NCI-H774 (cell line): ENCODE data around the gene DFFA.
"Not testable (repeated sequence)": the region's sequence is repeated elsewhere in the genome, so short reads cannot be mapped to it uniquely, and the experiment has no call there.

Experiments used
- DNase-seq: peaks from one replicate; lab custom pipeline; 2025; lab: John Stamatoyannopoulos, UW

Gene DFFA

DNA sequence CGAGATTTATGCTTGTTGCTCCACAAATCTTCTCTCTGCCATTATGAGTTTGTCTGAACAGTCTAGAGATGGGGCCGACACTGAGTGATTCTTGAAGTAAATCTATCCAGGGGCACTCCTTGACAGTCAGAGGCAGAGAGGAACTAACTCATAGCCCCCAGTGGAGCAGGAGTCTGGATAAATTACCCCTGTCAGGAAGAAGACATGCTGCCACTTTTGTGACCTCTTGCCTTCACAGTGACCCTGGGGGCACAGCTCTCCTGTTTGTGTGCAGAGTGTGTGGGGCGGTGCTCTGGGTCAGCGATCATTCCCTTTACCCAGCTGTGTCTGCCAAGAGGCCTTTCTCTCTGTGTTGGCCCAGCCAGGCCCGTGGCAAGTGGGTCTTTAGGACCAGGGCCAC lies 31.9 kb upstream of the DFFA start:
- DNase-seq = no peak

DNA sequence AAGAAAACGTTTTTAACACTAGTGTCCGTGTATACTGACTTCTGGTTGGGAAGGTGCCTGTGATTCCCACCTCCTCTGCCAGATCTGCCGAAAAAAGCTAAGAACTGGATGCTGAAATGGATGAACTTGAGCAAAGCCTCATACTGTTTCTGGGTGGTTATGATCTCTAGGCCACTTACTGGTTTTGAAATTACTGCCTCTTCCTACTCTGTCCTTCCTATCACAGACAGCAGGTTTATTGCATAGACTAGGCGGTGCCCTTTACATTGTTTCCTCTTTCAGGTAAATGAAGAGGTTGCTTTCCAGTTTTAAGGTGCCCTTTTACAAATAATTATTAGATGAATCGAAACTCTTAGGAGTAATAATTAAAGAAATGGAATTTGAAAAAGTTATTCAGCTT lies 29.9 kb upstream of the DFFA start:
- no peak for DNase-seq

DNA sequence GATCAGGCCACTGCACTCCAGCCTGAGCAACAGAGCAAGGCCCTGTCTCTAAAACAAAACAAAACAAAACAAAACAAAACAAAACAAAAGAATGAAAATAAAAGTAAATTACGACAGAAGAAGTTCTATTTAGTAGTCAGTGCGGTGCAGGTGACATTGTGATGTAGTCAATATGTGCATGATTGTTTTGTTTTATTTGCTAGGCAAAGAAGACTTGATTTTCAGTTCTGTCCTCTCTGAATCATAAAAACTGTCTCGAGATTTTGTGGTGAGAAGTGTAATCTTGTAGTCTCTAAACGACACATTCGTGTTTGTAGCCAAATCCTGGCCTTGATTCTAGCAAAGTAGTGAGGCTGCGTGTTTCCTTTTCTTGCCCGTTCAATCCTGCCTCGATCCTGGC lies 25.9 kb upstream of the DFFA start:
- no peak for DNase-seq

DNA sequence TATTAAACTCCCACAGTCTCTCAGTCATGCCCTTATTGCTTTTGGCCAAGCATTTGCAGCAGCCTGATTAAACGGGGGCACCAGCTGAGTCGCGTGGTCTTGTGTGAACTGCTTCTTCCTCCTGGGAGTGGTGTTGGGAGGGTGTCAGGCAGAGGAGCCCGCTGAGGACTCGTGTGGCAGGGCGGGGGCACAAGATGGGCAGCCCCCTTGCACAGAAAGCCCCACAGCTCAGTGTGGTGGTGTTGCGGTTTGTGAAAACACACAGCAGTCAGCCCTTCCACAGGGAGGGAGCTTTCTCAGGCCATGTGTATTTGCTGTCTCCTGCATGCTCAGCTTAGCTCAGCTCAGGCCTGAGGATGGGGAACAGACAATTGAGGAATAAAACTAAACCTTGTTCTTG lies 24.8 kb upstream of the DFFA start:
- DNase-seq = no peak

DNA sequence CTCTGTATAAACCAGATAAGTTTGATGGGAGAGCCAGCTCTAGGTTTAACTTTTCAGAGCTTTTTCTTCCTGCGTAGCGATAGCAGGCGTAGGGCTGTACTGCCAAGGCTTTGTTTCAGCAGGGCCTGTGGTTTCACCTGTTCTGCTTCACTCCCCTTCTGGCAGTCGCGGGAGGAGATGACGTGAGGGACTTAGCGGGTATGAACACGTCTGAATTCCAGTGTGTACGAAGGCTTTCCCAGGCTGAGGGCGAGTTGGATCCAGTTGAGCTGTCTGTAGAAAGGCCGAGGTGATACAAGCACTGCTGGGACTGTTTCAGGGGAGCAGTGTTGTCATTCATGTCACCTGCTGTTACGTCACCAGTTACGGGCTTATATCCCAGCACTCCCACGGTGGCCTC lies 23.6 kb upstream of the DFFA start:
- DNase-seq = no peak

DNA sequence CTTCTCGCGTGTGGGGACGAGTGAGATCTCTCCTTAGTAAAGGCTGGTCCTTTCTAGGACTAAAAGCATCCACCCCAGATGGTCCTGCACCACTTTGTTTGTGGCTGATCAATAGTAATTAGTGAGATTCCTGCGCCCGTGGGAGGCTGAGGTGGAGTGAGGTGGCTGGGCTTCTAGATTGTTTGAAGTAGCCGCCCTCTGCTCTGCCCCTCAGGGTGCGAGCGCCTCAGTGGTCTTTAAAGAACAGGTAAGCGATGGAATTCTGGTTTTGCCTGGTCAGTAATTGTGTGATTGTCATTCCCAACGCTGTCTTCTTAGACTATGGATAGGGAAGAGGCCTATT lies 23.1 kb upstream of the DFFA start:
- no peak for DNase-seq

DNA sequence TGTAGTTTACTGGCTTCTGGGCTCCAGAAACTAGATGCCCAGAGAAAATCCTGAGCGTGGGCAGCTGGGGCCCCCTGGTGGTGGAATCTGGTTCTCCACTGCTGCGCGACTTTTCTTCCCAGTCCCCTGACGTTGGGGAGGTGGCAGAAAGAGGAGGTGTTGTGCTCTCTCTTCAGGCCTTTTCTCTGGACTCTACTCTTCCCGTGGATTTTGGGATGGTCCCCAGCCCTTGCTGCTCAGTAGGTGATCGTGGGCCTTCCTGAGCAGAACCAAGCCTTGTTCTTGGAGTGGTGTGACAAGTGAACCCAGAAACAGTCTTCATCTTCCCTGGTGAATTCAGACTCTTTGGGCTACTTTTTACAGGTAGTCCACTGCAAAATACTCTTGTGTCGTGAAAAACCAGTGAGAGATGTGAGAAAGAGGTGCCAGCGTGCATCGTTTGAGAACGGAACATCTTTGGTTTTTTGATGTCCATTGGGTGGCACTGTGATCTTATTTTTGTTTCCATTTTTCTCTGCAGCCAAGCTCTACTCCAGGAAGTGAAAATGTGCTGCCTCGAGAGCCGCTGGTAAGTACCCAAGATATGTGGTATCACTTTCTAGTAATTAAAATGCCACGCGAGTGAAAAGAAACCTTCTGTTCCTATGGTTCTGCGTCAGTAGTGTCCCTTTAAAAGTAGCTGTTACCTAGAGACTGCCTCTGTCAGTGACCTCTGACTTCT lies 22.6 kb upstream of the DFFA start:
- peak; percentile 20 for DNase-seq

DNA sequence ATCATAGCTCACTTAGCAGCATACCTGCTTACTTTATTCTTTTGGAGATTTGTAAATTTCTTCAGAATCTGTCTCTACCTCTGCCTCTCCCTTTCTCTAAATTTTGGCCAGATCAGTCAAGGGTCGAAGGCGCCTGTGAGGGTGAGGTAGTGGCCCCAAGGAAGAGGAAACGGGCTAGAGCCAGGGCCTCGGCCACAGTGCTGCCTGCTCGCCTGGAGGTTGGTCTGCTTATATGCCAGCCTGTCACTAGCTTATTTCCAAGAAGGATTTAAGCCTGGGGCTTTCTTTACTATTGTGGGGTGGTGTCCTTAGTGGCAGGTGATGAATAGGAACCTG lies 22.1 kb upstream of the DFFA start:
- DNase-seq = no peak

DNA sequence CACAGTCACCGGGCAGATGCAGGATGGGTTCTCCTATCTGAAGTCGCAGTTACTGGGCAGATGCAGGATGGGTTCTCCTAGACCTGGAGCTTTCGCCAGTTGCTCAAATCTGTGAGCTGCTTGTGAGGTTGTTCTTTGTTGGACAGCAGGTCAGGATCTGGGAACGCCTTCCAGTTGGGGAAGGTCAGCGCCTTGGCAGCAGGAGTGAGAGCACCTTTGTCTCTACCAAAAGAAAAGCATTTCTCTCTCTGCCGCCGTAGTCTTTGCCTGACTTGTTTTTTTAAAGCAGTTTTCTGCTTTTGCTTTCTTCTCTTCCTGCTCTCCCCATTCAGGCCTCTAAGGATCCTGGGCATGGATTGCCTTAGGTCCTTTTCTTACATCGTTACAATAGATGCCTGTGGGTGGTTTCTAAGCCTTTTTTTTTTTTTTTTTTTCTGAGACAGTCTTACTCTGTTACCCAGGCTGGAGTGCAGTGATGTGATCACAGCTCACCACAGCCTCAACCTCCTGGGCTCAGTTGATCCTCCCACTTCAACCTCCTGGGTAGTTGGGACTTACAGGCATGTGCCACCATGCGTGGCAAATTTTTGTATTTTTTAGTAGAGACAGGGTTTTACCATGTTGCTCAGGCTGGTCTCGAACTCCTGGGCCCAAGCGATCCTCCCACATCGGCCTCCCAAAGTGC lies 18.1 kb upstream of the DFFA start:
- no peak for DNase-seq

DNA sequence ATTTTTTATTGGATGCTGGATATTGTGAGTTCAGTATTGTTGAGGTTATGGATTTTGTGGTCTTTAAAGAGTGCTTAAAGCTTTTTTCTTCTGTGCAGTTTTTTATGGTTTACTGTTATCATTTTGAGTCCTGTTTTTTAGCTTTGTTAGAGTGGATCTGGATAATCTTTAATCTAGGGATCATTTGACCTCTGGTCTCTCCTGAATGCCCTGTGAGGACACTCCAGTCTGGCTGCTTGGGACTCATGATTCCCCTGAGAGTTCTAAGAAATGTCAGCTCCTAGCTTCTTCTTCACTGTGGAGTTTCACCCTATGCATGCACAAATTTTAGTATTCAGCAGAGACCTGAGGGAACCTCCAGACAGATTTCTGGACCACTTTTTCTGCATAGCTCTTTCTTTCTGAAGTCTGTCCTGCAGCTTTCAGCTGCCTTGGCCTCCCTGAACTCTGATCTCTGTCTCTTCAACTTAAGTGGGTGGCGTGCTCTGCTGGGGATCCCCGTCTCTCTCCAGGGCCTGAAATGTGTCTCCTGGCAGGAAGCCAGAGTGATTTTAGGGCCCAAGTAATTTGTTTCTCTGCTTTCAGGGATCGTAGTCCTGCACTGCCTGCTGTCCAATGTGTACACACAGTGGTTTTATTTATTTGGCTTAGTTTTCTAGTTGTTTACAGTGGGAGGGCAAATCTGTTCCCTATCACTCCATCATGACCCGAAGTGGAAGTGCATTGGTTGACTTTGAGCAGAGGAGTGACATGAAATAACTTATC lies 17.1 kb upstream of the DFFA start:
- DNase-seq = no peak

DNA sequence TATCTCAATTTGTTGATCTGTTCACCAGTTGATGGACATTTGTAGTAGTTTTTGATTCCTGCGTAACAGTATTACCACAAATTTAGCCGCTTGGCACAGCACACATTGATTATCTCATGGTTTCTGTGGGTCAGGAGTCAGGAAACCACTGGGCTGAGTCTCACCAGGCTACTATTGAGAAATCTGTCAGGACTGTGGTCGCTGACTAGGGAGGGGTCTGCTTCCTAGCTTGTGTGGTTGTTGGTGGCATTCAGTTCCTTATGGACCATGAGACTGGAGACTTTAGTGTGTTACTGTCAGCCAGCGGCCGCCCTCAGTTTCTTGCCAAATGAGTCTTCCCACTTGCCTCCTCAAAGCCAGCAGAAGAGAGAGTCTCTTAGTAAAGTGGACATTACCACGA lies 12.2 kb upstream of the DFFA start:
- DNase-seq = no peak

DNA sequence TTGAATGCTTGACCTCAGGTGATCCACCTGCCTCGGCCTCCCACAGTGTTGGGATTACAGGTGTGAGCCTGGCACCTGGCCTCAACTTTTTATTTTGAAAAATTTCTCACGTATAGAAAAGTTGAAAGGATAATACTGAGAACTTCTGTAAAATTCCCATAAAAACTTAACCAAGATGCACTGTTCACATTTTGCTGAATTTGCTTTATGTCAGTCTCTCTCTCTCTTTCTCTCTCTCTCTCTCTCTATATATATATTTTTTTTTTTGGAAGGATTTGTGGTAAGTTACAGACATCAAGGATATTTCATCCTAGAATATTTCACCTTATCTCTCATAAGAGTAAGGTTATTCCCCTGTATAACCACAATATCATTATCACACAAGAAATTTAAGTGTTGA lies 8.3 kb upstream of the DFFA start:
- no peak for DNase-seq

DNA sequence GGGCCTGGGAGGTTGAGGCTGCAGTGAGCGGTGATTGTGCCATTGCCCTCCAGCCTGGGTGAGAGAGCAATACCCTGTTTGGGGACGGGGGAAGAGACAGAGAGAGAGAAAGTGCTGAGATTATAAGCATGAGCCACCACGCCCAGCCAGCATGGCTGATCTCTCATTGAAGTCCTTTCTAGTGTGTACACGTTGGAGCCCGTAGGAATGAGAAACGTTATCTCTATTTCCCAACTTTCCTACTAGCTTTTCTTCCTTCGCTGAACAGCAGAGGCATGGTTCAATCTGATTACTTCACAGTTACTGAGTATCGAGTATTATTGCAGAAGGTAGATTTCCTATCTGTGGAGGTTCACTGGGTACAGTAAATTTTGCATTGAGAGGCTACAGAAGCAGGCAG lies 7.0 kb upstream of the DFFA start:
- DNase-seq = no peak

DNA sequence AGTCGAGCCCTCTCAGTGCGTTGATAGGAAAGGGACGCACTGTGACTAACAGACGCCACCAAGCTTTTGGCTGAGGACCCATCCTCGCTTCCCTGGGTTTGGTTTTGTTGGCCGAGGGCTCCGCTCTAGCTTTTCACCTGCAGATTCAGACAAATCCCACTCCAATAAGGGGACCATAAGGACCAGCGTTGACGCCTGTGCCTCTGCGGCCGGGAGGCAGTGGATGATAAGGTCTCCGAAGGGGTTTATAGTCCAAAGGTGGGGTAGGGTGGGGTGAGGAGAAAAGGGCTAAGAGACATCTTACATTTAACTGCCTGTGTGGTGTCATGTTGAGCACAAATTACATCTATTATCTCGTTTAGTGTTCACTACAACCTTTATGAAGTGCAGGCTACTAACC lies 3.2 kb upstream of the DFFA start:
- DNase-seq = no peak

DNA sequence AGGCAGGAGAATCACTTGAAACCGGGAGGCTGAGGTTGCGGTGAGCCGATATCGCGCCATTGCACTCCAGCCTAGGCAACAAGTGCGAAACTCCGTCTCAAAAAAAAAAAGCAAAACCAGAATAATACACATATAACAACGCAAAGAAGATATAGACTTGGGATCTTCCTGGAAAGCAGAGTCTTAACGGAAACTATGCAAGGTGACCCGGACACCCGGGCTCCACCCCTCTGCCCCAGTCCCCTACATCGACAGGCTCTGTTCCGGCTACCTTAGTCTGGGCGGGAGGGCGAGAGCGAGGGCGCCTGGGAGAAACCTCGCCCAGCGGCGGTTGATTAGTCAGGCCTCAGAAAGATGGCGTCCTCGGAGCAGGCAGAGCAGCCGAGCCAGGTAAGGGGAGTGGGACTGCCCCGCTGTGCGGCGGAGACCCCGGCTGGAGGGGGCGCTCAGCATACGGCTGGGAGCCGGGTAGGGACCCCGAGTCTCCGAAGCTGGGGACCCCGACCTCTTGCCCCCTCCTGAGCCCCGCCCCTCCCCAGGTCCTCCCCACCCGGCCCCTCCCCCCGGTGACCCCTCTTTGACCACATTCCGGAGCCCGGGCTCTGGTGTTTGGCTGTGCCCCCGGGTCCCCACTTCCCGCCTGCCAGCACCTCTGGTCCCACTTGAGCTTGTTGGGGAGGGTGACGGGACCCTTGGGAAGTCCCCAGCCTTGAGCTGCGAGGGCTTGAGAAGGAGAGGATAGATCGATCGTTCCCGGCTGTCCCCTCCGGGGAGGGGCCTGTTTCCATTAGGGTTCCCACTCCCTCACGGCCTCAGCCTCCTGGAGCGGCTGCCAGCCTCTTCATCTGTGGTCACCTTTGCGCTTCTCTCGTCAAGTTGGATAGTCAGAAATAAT lies 2.5 kb upstream of the DFFA start, which contains the start of gene PEX14:
Gene PEX14 (plus strand): TSS at position 338 of the 895 bp plus-strand sequence. CDS start 17 bp downstream, at position 355.
- DNase-seq = peak; percentile 58

DNA sequence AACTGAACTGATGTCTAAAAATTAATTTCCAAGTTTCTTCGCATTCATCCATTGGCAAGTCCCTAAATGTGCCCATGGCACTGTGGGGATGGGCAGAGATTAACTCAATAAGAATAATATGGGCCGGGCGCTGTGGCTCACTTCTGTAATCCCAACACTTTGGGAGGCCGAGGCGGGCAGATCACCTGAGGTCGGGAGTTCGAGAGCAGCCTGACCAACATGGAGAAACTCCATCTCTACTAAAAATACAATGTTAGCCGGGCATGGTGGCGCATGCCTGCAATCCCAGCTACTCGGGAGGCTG lies 1.9 kb upstream of the DFFA start:
- not testable (repeated sequence) for DNase-seq

DNA sequence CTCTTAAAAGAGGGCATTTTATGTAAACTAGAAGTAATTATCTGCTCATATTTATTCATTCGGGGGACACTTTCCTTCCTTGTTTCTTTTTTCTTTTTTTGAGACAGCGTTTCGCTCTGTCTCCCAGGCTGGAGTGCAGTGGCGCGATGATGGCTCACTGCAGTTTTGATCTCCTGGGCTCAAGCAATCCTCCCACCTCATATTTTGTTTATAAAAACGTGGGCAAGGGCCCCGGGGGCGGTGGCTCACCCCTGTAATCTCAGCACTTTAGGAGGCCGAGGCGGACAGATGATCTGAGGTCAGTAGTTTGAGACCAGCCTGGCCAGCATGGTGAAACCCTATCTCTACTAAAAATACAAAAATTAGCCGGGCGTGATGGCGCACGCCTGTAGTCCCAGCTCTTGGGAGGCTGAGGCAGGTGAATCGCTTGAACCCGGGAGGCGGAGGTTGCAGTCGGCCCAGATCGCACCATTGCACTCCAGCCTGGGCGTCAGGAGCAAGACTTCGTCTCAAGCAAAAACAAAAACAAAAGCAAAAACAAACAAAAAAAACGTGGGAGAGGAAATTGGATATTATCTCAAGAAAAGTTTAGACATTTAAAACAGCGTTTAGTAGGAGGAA lies 926 bp upstream of the DFFA start:
- no peak for DNase-seq

DNA sequence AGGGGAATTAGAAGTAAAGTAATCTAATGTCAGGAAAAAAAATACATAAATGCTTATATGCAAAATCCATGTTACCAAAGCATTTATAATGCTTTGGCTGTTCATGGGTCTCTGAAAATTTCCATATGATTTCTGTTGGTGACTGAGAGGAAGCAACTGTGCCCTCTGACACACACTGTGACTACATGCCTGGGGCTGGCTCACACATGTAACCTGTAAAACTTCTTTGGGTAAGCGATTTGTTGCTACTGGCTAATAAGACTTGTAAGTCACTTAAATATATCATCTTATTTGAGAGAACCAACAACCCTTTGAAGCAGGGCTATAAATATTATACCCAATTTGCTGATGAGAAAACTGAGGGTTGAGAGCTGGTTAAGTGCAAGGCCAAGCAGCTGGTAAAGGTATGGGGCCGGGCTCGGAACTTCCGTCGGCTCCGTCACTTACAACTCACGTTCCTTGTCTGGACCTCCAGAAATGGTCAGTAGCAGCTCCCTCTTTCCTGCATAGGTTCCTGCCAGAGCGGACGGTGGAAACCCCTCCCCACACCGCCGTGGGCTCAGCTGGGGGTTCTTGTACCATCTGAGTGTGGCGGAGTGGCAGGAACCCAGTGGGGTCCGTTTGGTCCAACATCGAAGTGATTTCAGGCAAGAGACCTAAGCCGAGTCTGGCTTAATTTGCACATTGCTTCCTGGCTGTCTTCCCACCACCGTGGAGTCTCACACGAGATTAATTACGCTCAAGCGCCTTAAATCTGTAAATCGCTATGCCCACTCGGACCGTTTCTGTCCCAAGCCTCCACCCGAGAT lies 714 bp downstream of the DFFA start:
- DNase-seq = no peak

DNA sequence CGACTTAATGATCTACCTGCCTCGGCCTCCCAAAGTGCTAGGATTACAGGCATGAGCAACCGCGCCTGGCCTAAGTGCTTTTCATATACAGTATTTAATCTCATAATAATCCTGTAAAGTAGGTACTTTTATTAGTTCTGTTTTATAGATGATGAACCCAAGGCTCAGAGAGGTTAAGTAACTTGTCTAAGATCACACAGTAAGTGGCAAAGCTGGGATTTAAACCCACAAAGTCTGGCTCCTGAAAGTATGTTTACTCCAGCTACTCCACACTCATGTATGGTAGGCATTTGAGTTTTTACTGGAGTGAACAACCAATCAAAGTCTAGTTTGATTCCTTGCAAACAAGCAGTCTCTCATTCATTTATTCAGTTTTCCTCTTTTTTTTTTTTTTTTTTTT lies 2.3 kb downstream of the DFFA start:
- DNase-seq = no peak

DNA sequence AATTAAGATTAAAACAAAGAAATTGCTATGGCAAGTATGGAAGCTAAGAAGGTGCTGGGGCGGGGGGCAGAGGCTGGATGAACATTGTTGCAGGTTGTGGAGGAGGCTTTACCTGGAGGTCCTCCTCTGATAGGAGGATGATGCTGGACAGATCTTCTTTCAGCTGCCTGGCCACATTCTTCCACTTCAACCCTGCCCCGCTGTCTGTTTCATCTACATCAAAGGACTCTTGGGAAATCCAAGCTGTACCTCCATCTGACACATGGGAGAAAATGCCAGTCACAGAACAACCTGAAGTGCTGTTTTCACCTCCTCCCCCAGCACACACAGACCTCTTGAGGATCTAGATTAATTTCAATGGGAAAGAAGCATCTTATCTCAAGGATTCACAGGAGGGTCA lies 5.3 kb downstream of the DFFA start:
- DNase-seq = no peak

DNA sequence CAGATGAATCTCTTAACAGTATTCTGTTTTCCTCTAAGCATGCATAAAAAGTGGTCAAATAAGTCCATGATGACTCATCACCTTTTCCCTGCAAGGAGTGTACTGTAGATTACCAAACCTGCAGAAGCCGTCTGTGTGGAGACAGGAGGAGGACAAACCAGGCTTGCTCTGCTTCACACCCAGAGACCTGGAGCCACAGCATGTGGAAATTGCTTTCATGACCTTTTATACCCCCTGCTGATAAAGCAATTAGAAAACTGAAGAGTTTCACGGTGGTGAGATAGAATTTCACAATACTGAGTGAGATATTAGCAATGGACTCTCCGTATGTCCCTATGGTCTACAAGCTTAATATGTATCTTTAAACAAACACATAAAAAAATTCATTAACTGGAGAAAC lies 13.1 kb downstream of the DFFA start:
- no peak for DNase-seq
